Measurements from ENCODE around the gene PNMT. TPM values are rescaled to one million over a fixed set of nuclear protein-coding genes. Genes with fewer than 3 reads are reported as not detected.
A peak's percentile ranks its signal among the peaks of the same experiment; 100 is the strongest.

Gene PNMT
- total and polyA plus RNA-seq, 4 donors: 0.99 to 6.2 (median 5.9) TPM

GRCh38 chr17:39662551-39663339 lies 5.5 kb upstream of the PNMT start:
- DNase-seq (ENCODE audit: low read depth in 4 of 6, low spot score in 6 of 6): no peak
- H3K4me3 ChIP-seq (ENCODE audit: low read depth, low read length): no peak overlapping the region
- 79% methylated on average over 19 of the region's 22 CpGs for whole genome bisulfite sequencing (ENCODE audit: insufficient coverage)
- H3K27me3 ChIP-seq (ENCODE audit: control insufficient read depth, insufficient read depth, low read length): peaks cover 10% of the 10 kb centered on the region
- H3K36me3 ChIP-seq (ENCODE audit: control insufficient read depth, insufficient read depth, low read length): peaks cover 71% of the 10 kb centered on the region
- H3K9me3 ChIP-seq (ENCODE audit: control insufficient read depth, insufficient read depth, low read length): no peaks in the 10 kb centered on the region
- peaks cover 50% of the 10 kb centered on the region for H3K4me1 ChIP-seq (ENCODE audit: control insufficient read depth, insufficient read depth, low read length)
- no peak overlapping the region for H3K27ac ChIP-seq (ENCODE audit: low read depth, low read length)

GRCh38 chr17:39663340-39663687 lies 4.9 kb upstream of the PNMT start:
- H3K36me3 ChIP-seq (ENCODE audit: control insufficient read depth, insufficient read depth, low read length): peaks cover 65% of the 10 kb centered on the region
- no peak overlapping the region for H3K27ac ChIP-seq (ENCODE audit: low read depth, low read length)
- DNase-seq (ENCODE audit: low read depth in 4 of 6, low spot score in 6 of 6): no peak
- peaks cover 13% of the 10 kb centered on the region for H3K27me3 ChIP-seq (ENCODE audit: control insufficient read depth, insufficient read depth, low read length)
- H3K4me1 ChIP-seq (ENCODE audit: control insufficient read depth, insufficient read depth, low read length): peaks cover 55% of the 10 kb centered on the region
- WGBS (ENCODE audit: insufficient coverage): no CpG with 5 or more reads among the region's 4 CpGs
- no peak overlapping the region for H3K4me3 ChIP-seq (ENCODE audit: low read depth, low read length)
- H3K9me3 ChIP-seq (ENCODE audit: control insufficient read depth, insufficient read depth, low read length): no peaks in the 10 kb centered on the region

- peaks cover 18% of the 10 kb centered on the region for H3K27me3 ChIP-seq (ENCODE audit: control insufficient read depth, insufficient read depth, low read length)
- no peak for DNase-seq (ENCODE audit: low read depth in 4 of 6, low spot score in 6 of 6)
- no peak overlapping the region for H3K4me3 ChIP-seq (ENCODE audit: low read depth, low read length)
- no peak overlapping the region for H3K27ac ChIP-seq (ENCODE audit: low read depth, low read length)
- no peaks in the 10 kb centered on the region for H3K9me3 ChIP-seq (ENCODE audit: control insufficient read depth, insufficient read depth, low read length)
- H3K4me1 ChIP-seq (ENCODE audit: control insufficient read depth, insufficient read depth, low read length): peaks cover 61% of the 10 kb centered on the region
- WGBS (ENCODE audit: insufficient coverage): 40% methylated on average over 13 of the region's 17 CpGs
- peaks cover 59% of the 10 kb centered on the region for H3K36me3 ChIP-seq (ENCODE audit: control insufficient read depth, insufficient read depth, low read length)
Measured at GRCh38 chr17:39663688-39664580, 4.3 kb upstream of the PNMT start.

GRCh38 chr17:39664581-39665561 lies 3.4 kb upstream of the PNMT start, which contains the start of gene TCAP:
Gene TCAP (plus strand): TSS chr17:39665349. CDS start chr17:39665360, 11 bp downstream.
- WGBS (ENCODE audit: insufficient coverage): 63% methylated on average over 11 of the region's 15 CpGs

GRCh38 chr17:39665642-39666224 lies 2.5 kb upstream of the PNMT start:
- Histone ChIP-seq H3K9me3 (ENCODE audit: control insufficient read depth, insufficient read depth, low read length) (no peaks in the 10 kb centered on the region), H3K4me3 (ENCODE audit: low read depth, low read length) (no peak overlapping the region), H3K27me3 (ENCODE audit: control insufficient read depth, insufficient read depth, low read length) (peaks cover 34% of the 10 kb centered on the region), H3K4me1 (ENCODE audit: control insufficient read depth, insufficient read depth, low read length) (peaks cover 65% of the 10 kb centered on the region), H3K27ac (ENCODE audit: low read depth, low read length) (no peak overlapping the region), H3K36me3 (ENCODE audit: control insufficient read depth, insufficient read depth, low read length) (peaks cover 48% of the 10 kb centered on the region)
- 37% methylated on average over 17 of the region's 17 CpGs for WGBS (ENCODE audit: insufficient coverage)
- DNase-seq (ENCODE audit: low read depth in 4 of 6, low spot score in 6 of 6): no peak

More at GRCh38 chr17:39664581-39665561, 3.4 kb upstream of the PNMT start, which contains the start of gene TCAP:
- Histone ChIP-seq H3K4me3 (ENCODE audit: low read depth, low read length) (no peak within 1 kb of the TSS), H3K36me3 (ENCODE audit: control insufficient read depth, insufficient read depth, low read length) (peaks cover 54% of the 10 kb centered on the region), H3K9me3 (ENCODE audit: control insufficient read depth, insufficient read depth, low read length) (no peaks in the 10 kb centered on the region), H3K4me1 (ENCODE audit: control insufficient read depth, insufficient read depth, low read length) (peaks cover 68% of the 10 kb centered on the region), H3K27ac (ENCODE audit: low read depth, low read length) (no peak within 1 kb of the TSS), H3K27me3 (ENCODE audit: control insufficient read depth, insufficient read depth, low read length) (peaks cover 26% of the 10 kb centered on the region)
- no peak for DNase-seq (ENCODE audit: low read depth in 4 of 6, low spot score in 6 of 6)

- DNase-seq (ENCODE audit: low read depth in 4 of 6, low spot score in 6 of 6): no peak
- Histone ChIP-seq H3K27me3 (ENCODE audit: control insufficient read depth, insufficient read depth, low read length) (peaks cover 39% of the 10 kb centered on the region), H3K9me3 (ENCODE audit: control insufficient read depth, insufficient read depth, low read length) (no peaks in the 10 kb centered on the region), H3K4me1 (ENCODE audit: control insufficient read depth, insufficient read depth, low read length) (peaks cover 67% of the 10 kb centered on the region), H3K27ac (ENCODE audit: low read depth, low read length) (no peak overlapping the region), H3K4me3 (ENCODE audit: low read depth, low read length) (no peak overlapping the region), H3K36me3 (ENCODE audit: control insufficient read depth, insufficient read depth, low read length) (peaks cover 43% of the 10 kb centered on the region)
- WGBS (ENCODE audit: insufficient coverage): 10% methylated on average over 2 of the region's 2 CpGs
Measured at GRCh38 chr17:39666231-39666600, 2.0 kb upstream of the PNMT start.

GRCh38 chr17:39666601-39667261 lies 1.5 kb upstream of the PNMT start:
- Histone ChIP-seq H3K36me3 (ENCODE audit: control insufficient read depth, insufficient read depth, low read length) (peaks cover 38% of the 10 kb centered on the region), H3K9me3 (ENCODE audit: control insufficient read depth, insufficient read depth, low read length) (no peaks in the 10 kb centered on the region), H3K27me3 (ENCODE audit: control insufficient read depth, insufficient read depth, low read length) (peaks cover 39% of the 10 kb centered on the region), H3K4me3 (ENCODE audit: low read depth, low read length) (no peak overlapping the region), H3K4me1 (ENCODE audit: control insufficient read depth, insufficient read depth, low read length) (peaks cover 68% of the 10 kb centered on the region), H3K27ac (ENCODE audit: low read depth, low read length) (no peak overlapping the region)
- 46% methylated on average over 4 of the region's 11 CpGs for WGBS (ENCODE audit: insufficient coverage)
- peak in 1 of 6 donors; percentile 64 for DNase-seq (ENCODE audit: low read depth in 4 of 6, low spot score in 6 of 6)

GRCh38 chr17:39667262-39667944 lies 850 bp upstream of the PNMT start:
- peaks cover 39% of the 10 kb centered on the region for H3K27me3 ChIP-seq (ENCODE audit: control insufficient read depth, insufficient read depth, low read length)
- peak in 1 of 6 donors; percentile 28 for DNase-seq (ENCODE audit: low read depth in 4 of 6, low spot score in 6 of 6)
- H3K27ac ChIP-seq (ENCODE audit: low read depth, low read length): no peak overlapping the region
- no peak overlapping the region for H3K4me3 ChIP-seq (ENCODE audit: low read depth, low read length)
- H3K4me1 ChIP-seq (ENCODE audit: control insufficient read depth, insufficient read depth, low read length): peaks cover 68% of the 10 kb centered on the region
- WGBS (ENCODE audit: insufficient coverage): 10% methylated on average over 48 of the region's 49 CpGs
- no peaks in the 10 kb centered on the region for H3K9me3 ChIP-seq (ENCODE audit: control insufficient read depth, insufficient read depth, low read length)
- H3K36me3 ChIP-seq (ENCODE audit: control insufficient read depth, insufficient read depth, low read length): peaks cover 31% of the 10 kb centered on the region

All from spinal cord (tissue), 10 donors.